HG03575 (cell line): Measurements from ENCODE around the gene ALPK3.

Experiments
- ATAC-seq: cut with Tn5 transposase; IDR thresholded peaks from one replicate; pipeline ENCODE4 v1.9.1; 2021; ENCODE audit not compliant: unreplicated experiment, insufficient number of reproducible peaks, low FRiP score; ENCODE audit errors: extremely low read depth

Gene ALPK3

DNA sequence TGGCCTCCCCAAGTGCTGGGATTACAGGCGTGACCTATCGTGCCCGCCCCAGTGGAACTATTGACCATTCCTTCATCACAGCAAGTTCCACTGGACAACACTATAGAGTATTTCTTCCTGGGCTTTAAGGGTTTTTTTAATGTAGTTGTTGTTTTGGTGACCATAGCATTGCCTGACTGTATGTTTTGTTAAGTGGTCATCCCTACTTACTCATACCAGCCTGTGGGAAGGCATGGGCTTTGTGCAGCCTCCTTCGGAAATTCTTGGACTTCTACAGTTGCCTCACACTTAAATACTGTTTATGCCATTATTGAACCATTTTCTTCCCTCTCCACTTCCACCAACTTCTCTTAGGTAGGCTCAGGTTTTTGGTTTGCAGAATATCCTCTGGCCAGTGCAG, 19.9 kb upstream of the ALPK3 start:
- no peak for ATAC-seq

GRCh38 chr15:84797801-84798200, 19.4 kb upstream of the ALPK3 start:
- no peak for ATAC-seq

DNA sequence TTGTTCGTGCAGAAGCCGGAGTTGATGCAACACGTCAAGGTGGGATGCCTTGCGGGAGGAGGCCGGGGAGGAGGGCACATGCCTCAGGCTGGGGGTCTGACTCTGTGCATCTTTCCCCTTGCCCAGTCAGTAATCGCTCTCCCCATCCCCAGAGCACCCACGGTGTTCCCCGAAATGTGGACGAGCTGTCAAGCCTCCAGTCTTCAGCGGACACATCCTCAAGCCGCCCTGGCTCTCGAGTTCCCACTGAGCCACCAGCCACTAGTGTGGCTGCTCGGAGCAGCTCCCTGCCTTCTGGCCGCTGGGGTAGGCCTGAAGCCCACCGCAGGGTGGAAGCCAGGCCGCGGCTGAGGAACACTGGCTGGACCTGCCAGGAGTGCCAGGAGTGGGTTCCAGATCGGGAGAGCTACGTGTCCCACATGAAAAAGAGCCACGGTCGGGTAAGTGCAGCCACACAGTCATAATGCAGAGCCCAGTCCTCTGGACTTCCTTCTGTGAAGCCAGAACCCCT, 18.7 kb upstream of the ALPK3 start:
- no peak for ATAC-seq

DNA sequence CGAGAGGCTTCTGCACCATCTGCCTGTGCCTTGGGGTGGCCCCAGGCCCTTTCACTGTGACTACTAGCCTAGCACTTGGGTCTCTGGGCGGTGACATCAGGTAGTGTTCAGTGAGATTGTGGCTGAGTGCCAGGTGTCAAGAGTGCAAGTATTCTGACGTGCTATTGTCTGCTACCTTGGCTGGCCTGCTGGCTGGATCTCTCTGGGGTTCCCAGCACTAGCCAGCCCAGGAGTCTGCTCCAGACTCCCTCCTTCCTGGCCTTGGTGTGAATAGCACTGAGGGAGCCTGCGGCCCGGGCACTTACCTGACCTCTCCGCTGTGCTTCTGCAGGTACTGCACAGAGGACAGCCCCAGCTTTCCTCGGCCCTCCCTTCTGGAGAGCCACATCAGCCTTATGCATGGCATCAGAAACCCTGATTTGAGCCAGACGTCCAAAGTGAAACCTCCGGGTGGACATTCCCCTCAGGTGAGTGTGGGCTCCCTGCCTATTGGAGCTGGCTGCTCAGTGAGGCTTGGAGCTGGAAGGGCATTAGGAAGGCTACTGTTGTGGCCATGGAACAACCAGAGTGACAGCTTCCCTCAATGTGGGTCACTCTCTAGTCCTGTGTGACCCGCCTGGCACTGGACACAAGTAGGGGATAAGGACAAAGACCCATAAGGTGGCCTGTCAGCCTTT, 17.5 kb upstream of the ALPK3 start:
- no peak for ATAC-seq

- ATAC-seq, result no peak
Observed at GRCh38 chr15:84800365-84800806, 16.8 kb upstream of the ALPK3 start.

GRCh38 chr15:84804005-84804900, 12.9 kb upstream of the ALPK3 start:
- ATAC-seq, result no peak

DNA sequence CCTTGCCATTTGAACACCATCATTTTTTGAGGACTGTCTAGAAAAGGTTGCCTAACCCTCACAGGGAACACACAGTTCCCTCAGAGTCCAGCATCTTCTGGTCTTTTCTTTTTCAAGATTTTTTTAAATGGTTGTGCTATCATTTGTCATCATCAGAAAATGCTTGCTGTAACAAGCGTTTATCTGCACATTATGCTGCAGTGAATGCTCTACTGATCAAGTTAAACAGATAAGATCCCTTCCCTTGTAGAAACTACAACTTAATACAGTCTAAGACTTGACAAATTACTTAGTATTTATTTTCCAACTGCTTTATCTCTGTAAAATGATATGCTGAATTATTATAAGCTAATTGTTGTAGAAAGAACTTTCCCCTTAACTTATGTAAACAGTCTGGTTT, 11.9 kb upstream of the ALPK3 start:
- no peak for ATAC-seq

DNA sequence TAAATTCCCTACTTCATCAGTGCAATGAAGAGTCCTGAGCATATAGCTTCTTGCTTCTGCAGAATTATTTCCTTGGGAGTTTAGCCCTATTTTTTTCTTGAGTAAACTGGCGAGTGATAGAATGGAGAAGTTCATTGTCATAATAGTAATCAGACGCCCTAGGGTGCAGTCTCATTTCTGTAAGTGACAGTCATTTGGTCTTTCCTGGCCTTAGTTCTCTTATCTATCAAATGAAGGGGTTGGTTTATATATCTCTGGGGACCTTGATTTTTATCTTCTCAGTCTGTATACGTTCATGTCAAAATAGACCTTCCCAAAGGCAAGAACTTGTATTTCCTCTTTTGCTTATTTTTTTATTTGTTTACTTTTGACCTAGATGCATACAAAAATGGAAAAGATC, 9.9 kb upstream of the ALPK3 start:
- no peak for ATAC-seq

GRCh38 chr15:84810073-84810840, 6.9 kb upstream of the ALPK3 start:
- ATAC-seq, result no peak

DNA sequence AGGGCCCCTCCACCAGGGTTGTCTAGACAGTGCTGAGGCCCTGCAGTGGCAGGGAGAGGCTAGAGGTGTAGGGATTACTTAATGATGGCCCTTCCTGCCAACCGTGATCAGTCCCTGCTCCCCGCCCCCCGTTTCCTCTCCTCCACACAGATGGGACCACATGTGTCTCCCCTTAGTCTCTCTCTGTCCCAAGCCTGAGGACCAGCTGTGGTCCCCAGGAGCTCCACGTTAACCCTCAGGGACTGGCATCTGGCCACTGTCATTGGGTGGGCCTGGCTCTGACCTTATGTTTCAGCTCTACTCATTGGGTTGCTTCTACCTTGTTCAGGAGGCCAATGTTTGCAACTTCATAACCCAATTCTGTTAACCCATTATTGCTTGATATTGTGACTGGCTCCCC, 6.0 kb upstream of the ALPK3 start:
- ATAC-seq, result no peak

DNA sequence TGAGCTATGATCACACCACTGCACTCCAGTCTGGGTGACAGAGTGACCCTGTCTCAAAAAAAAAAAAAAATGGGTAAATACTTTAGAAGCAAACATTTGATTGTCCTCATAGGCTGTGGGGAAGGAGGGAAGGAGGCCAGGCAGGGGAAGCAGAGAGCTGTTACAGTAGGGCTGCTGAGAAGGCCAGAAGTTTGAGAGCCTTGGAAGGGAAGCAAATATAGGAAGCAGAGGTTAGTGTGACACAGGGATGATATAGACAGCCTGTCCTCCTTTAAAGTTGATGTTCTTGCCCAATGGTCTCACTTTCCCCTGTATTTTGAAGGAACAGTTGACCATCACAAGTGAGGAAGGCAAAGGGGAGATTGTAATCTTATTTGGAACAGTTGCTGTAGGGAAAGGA, 5.3 kb upstream of the ALPK3 start:
- no peak for ATAC-seq

DNA sequence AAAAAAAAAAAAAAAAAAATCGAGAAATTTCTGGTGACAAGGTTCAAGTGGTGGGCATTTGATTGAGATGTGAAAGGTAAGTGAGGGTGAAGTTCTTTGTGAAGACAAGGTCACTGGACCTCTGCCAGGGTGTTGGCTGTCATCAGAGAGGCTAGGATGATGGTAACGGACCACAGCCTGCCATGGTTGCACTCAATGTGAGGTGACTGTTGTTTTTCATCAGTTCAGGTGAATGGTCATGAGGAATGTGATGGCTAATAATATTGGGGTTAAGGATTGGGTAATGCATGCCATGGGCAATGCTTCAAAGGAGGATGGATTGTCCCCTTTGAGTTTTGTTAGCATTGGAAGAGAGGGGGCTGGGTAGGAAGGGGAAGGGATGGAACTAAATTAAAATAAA, 4.3 kb upstream of the ALPK3 start:
- ATAC-seq, result no peak

GRCh38 chr15:84813435-84813834, 3.7 kb upstream of the ALPK3 start:
- ATAC-seq, result no peak

DNA sequence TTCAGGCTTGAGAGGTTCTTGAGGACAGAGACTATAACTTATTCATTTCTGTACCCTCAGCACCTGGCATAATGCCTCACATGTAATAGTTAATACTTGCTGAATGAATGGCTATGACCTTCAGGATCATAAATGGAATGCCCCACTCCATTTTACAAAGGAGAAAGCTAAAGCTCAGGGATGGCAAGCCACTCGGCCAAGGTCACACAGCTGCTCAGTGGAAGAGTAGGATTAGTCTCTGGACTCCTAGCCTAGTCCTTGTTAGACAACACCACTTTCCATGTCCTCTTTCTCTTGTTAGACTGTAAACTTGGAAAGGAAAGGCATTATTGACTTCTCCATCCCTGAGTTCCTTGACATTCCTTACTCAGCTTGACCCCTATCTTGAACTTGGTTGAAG, 3.2 kb upstream of the ALPK3 start:
- ATAC-seq, result no peak

GRCh38 chr15:84814916-84815315, 2.2 kb upstream of the ALPK3 start:
- no peak for ATAC-seq

DNA sequence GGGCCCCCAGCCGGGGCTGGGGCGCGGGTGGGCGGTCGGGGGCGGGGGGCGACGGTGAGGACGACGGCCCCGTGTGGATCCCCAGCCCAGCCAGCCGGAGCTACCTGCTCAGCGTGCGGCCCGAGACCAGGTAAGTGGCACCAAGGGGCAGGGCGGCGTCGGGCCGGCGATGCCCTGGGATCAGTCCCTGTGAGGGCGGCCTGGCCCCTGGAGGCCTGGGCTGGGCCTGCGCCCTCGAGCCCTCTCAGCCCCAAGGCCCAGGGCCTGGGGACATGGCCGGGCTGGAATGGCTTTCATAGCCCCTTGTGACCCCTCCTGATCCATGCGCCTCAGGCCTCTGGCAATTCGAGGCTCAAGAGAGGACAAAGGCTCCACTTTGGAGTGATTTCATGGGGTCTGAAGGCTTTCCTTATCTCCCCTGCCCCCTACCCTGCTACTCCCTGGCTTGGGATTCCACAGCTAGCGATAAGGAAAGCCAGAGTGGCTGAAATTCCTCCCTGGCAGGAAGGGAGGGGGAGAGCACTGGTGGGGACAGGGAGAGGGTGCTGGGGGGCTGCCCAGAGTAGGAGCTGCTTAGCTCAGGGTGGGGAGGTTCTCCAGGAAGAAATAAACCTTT, 418 bp downstream of the ALPK3 start:
- ATAC-seq, result no peak

DNA sequence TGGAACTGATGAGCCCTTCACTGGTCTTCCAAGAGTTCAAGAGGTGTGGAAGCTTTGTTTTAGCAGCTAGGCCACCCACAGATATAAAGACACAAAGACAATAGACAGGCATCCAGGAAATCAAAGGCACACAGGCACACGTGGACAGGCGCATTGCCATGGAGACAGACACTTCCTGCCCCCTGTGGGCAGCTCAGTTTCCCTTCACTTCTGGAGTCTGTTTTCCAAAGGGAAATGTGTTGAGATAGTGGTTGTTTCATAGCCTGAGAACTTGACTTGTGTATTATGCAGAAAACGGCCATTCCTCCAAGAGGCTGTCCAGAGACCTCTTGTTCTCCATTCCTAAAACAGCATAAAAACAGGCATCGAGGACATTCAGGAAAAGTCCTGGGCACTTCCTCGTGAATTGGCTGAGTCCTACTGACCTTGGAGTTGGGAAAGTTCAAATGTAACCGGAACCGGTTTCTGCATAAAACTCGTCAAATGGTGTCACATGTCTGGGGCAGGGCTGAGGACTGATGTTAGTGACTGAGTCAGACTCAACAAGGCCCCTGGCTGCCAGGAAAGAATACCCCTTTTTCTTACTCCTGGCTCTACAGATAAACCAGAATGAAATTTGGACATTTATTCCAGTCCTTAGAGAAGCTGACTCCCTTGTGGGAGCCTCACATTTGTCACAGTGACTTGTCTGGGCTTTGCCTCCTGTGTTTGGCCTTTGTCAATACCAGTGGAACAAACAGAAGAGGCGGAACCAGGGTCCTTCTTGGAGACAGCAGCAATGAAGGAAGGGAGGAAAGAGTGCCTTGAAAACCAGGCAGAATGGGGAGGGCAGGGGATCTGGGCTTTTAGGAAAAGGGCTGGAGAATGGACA, 1.3 kb downstream of the ALPK3 start:
- ATAC-seq, result no peak

GRCh38 chr15:84819291-84819768, 2.2 kb downstream of the ALPK3 start:
- no peak for ATAC-seq
